Suprapubic skin (tissue), 4 donors: Measurements from ENCODE around the gene STAG2. TPM values are rescaled to one million over a fixed set of nuclear protein-coding genes. Genes with fewer than 3 reads are reported as not detected.
"Not testable (repeated sequence)": the region's sequence is repeated elsewhere in the genome, so short reads cannot be mapped to it uniquely, and the experiment has no call there.

Experiments
- DNase-seq, 2 donors: peaks; one replicate each; pipeline ENCODE4 v3.0.0-alpha.2; 2019; ENCODE audit warnings: low spot score in 2 of 2
- H3K27ac ChIP-seq: fragments of 200-600 bp; sonication (generic); one replicate; pipeline ENCODE4 v1.5.1; 2019
- H3K27me3 ChIP-seq: fragments of 200-600 bp; sonication (generic); one replicate; pipeline ENCODE4 v1.5.1; 2019
- H3K36me3 ChIP-seq: fragments of 200-600 bp; sonication (generic); one replicate; pipeline ENCODE4 v1.5.1; 2019
- H3K4me1 ChIP-seq: fragments of 200-600 bp; sonication (generic); one replicate; pipeline ENCODE4 v1.5.1; 2019
- H3K4me3 ChIP-seq: fragments of 200-600 bp; sonication (generic); one replicate; pipeline ENCODE4 v1.5.1; 2019; ENCODE audit warnings: mild to moderate bottlenecking
- H3K9me3 ChIP-seq: fragments of 200-600 bp; sonication (generic); one replicate; pipeline ENCODE4 v1.5.1; 2019
- CTCF ChIP-seq, 2 donors: fragments of 200-600 bp in 1 of 2; fragments of 450-650 bp in 1 of 2; sonication (generic) in 1 of 2; IDR thresholded peaks; one replicate each; pipeline ENCODE4 v1.5.1; 2016 to 2019; ENCODE audit warnings: antibody characterized with exemption in 2 of 2, mild to moderate bottlenecking in 1 of 2, moderate library complexity in 1 of 2
- EP300 ChIP-seq: sonication (generic); formaldehyde crosslinking; IDR thresholded peaks from one replicate; pipeline ENCODE4 v1.6.1; 2017; ENCODE audit warnings: antibody characterized with exemption
- POLR2A ChIP-seq, 2 donors: fragments of 450-650 bp; IDR thresholded peaks; one replicate each; pipeline ENCODE4 v1.6.1; 2017; ENCODE audit warnings: antibody characterized with exemption in 2 of 2, mild to moderate bottlenecking in 2 of 2, moderate library complexity in 2 of 2
- POLR2AphosphoS5 ChIP-seq, 3 donors: sonication (generic); formaldehyde crosslinking; IDR thresholded peaks; one replicate each; pipeline ENCODE4 v1.6.1; 2017; ENCODE audit warnings: antibody characterized with exemption in 3 of 3
- WGBS: methylation state at CpG from one replicate; pipeline ENCODE4 v1.1.5; 2018; 5-methylcytosine and 5-hydroxymethylcytosine counted together
- total RNA-seq, 4 donors: library from RNA; depleted of rRNA; stranded (reverse); fragments of >200 nt; gene quantifications; one replicate each; pipeline ENCODE4 v1.1.0, GENCODE V29; 2016

STAG2 gene
- total RNA-seq, 4 donors from 2014 or later = 40.0 to 68.2 (median 59.0) TPM

DNA sequence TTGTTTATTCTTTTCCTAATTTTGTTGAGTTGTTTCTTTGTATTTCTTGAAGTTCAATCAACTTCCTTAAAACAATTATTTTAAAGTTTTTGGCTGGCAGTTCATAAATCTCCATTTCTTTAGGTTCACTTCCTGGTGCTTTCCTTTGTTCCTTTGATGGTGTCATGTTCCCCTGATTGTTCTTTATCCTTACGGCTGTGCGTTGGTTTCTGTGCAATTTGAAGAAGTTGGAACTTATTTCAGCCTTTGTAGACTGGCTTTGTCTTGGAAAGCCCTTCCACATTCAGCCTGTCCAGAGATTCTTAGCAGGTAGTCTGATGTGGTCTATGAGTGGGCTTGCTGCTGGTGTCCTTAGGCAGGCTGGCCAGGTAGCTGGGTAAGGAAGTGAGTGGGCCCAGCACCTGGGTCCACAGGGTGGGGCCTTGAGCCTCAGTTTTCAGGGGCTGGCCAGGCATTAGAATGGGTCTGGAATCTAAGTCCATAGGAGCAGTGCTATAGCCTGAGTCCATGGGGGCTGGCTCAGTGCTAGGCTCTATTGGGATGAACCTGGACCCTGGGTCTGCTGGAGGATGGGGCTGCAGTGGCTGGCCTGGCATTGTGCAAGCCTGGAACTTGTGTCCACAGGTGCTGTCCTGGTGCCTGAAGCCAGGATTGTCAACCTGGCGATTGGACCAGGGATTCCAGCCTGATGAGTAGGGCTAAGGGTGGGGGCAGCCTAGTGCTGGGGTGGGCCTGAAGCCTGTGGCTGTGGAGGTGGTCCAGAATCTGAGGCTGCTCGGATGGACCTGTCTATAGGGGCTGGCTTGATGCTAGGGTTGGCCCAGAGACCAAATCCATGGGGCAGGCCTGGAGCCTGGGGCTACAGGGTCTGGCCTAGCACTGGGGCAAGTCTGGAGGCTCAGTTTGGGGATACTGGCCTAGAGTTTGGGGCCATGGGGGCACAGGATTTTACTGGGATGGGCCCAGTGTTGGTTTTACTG, 152.4 kb downstream of the STAG2 start:
- Histone ChIP-seq H3K27ac (no peak overlapping the region), H3K4me3 (no peak overlapping the region), H3K9me3 (no peaks in the 10 kb centered on the region), H3K36me3 (no peaks in the 10 kb centered on the region), H3K4me1 (no peaks in the 10 kb centered on the region), H3K27me3 (no peaks in the 10 kb centered on the region)
- WGBS = 84% methylated on average over 4 of the region's 4 CpGs
- no peak for DNase-seq
- TF ChIP-seq EP300 (no peak), CTCF (IDR thresholded peaks at IDR 0.05) (no peak), POLR2A (IDR thresholded peaks at IDR 0.05) (no peak), POLR2AphosphoS5 (IDR thresholded peaks at IDR 0.05) (no peak)

GRCh38 chrX:124117325-124117724, 155.8 kb downstream of the STAG2 start:
- DNase-seq = no peak
- H3K4me3 ChIP-seq = no peak overlapping the region
- 69% methylated on average over 1 of the region's 1 CpG for WGBS
- H3K27me3 ChIP-seq = no peaks in the 10 kb centered on the region
- H3K4me1 ChIP-seq = no peaks in the 10 kb centered on the region
- TF ChIP-seq EP300 (no peak), POLR2AphosphoS5 (IDR thresholded peaks at IDR 0.05) (no peak), CTCF (IDR thresholded peaks at IDR 0.05) (no peak), POLR2A (IDR thresholded peaks at IDR 0.05) (no peak)
- H3K9me3 ChIP-seq = no peaks in the 10 kb centered on the region
- no peak overlapping the region for H3K27ac ChIP-seq
- H3K36me3 ChIP-seq = no peaks in the 10 kb centered on the region

- no peak for DNase-seq
- no peaks in the 10 kb centered on the region for H3K27me3 ChIP-seq
- 74% methylated on average over 3 of the region's 3 CpGs for WGBS
- H3K4me1 ChIP-seq = no peaks in the 10 kb centered on the region
- H3K36me3 ChIP-seq = no peaks in the 10 kb centered on the region
- H3K9me3 ChIP-seq = no peaks in the 10 kb centered on the region
- no peak overlapping the region for H3K27ac ChIP-seq
- TF ChIP-seq POLR2AphosphoS5 (IDR thresholded peaks at IDR 0.05) = no peak
- no peak for TF ChIP-seq EP300
- no peak overlapping the region for H3K4me3 ChIP-seq
Measured at GRCh38 chrX:124125471-124125870, 164.0 kb downstream of the STAG2 start.

DNA sequence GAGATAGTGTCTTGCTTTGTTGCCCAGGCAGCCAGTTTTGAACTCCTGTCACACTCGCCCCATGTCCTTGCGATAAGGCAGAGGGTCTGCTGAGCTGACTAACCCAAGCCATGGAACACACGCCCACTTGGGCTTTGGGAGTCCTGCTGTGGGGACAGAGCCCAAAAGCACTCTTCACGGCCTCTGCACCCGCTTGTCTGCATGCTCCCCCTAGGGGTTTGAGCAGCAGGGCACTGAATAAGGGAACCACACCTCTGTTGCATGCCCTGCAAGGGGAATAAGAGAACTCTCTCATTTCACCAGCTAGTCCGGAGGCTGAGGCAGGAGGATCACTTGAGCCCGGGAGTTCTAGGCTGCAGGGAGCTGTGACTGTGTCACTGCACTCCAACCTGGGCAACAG, 166.0 kb downstream of the STAG2 start:
- no peak for TF ChIP-seq POLR2AphosphoS5 (IDR thresholded peaks at IDR 0.05)
- no peak for TF ChIP-seq EP300
- TF ChIP-seq POLR2A (IDR thresholded peaks at IDR 0.05) = no peak
- TF ChIP-seq CTCF (IDR thresholded peaks at IDR 0.05) = no peak
- no peak overlapping the region for H3K27ac ChIP-seq
- WGBS = 88% methylated on average over 6 of the region's 7 CpGs
- H3K9me3 ChIP-seq = no peaks in the 10 kb centered on the region
- no peaks in the 10 kb centered on the region for H3K36me3 ChIP-seq
- no peak for DNase-seq
- no peaks in the 10 kb centered on the region for H3K4me1 ChIP-seq
- H3K27me3 ChIP-seq = no peaks in the 10 kb centered on the region
- H3K4me3 ChIP-seq = no peak overlapping the region

DNA sequence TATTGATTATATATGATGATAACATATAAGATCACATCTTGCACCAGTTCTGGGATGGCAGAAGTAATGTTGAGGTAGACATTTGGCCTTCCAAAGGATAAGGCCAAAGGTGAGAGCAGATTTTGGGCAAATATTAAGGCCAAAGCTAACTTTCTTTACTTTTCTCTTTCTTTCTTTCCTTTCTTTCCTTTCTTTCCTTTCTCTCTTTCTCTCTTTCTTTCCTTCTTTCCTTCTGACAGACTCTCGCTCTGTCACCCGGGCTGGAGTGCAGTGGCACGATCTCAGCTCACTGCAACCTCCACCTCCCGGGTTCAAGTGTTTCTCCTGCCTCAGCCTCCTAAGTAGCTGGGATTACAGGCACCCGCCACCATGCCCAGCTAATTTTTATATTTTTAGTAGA, 170.9 kb downstream of the STAG2 start:
- not testable (repeated sequence) for H3K27me3 ChIP-seq, H3K36me3 ChIP-seq, H3K4me3 ChIP-seq, H3K4me1 ChIP-seq, DNase-seq, H3K27ac ChIP-seq, H3K9me3 ChIP-seq
- 89% methylated on average over 5 of the region's 5 CpGs for WGBS

GRCh38 chrX:124145749-124146148, 184.2 kb downstream of the STAG2 start:
- H3K27me3 ChIP-seq = no peaks in the 10 kb centered on the region
- 93% methylated on average over 8 of the region's 8 CpGs for WGBS
- no peaks in the 10 kb centered on the region for H3K4me1 ChIP-seq
- H3K36me3 ChIP-seq = no peaks in the 10 kb centered on the region
- no peak for TF ChIP-seq POLR2A (IDR thresholded peaks at IDR 0.05)
- no peak for TF ChIP-seq EP300
- TF ChIP-seq POLR2AphosphoS5 (IDR thresholded peaks at IDR 0.05) = no peak
- TF ChIP-seq CTCF (IDR thresholded peaks at IDR 0.05) = no peak
- H3K9me3 ChIP-seq = no peaks in the 10 kb centered on the region
- H3K27ac ChIP-seq = no peak overlapping the region
- H3K4me3 ChIP-seq = no peak overlapping the region
- no peak for DNase-seq
